22Rv1 (cell line): ENCODE results near the gene ATP2C1.

Experiments used
- CTCF ChIP-seq: fragments of 450-650 bp; IDR thresholded peaks from 2 replicates; pipeline ENCODE4 v1.5.1; 2017; ENCODE audit warnings: mild to moderate bottlenecking
- ZFX ChIP-seq: fragments of 450-650 bp; IDR thresholded peaks from 2 replicates; pipeline ENCODE4 v1.6.1; 2017; ENCODE audit warnings: antibody characterized with exemption, borderline replicate concordance

DNA sequence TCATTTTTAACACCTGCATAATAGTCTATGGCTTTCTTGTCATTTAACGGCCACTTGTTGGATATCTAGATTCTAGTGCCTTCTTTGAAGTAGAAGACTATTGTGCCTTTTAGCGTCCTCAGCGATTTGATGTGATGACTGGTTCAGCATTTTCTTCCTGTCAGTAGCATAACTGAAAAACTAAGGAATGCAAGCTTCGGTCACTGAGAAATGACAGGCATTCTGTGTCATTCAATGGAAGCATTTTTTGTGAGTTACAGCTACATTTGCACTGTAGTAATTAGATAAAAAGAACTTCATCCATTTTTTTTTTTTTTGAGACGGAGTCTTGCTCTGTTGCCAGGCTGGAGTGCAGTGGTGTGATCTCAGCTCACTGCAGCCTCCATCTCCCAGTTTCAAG lies 143.1 kb downstream of the ATP2C1 start:
- TF ChIP-seq CTCF (no peak), ZFX (no peak)
